ENCODE data around the gene HSP90B1. TPM values are rescaled to one million over a fixed set of nuclear protein-coding genes. Genes with fewer than 3 reads are reported as not detected.

HSP90B1 gene
- total RNA-seq, 1 donor from 2014 or later, result 748 TPM

GRCh38 chr12:103965590-103966504 lies 35.6 kb downstream of the HSP90B1 start, which contains the start of gene TDG:
TSS of gene TDG (plus strand) at chr12:103965872. CDS start at chr12:103966038, 166 bp downstream.
- DNase-seq (ENCODE audit: low read depth), result peak; percentile 95
- TF ChIP-seq, protein P1, sequence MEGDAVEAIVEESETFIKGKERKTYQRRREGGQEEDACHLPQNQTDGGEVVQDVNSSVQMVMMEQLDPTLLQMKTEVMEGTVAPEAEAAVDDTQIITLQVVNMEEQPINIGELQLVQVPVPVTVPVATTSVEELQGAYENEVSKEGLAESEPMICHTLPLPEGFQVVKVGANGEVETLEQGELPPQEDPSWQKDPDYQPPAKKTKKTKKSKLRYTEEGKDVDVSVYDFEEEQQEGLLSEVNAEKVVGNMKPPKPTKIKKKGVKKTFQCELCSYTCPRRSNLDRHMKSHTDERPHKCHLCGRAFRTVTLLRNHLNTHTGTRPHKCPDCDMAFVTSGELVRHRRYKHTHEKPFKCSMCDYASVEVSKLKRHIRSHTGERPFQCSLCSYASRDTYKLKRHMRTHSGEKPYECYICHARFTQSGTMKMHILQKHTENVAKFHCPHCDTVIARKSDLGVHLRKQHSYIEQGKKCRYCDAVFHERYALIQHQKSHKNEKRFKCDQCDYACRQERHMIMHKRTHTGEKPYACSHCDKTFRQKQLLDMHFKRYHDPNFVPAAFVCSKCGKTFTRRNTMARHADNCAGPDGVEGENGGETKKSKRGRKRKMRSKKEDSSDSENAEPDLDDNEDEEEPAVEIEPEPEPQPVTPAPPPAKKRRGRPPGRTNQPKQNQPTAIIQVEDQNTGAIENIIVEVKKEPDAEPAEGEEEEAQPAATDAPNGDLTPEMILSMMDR (IDR thresholded peaks at IDR 0.05; ENCODE audit: insufficient read depth, low read length, poor library complexity, severe bottlenecking), result peak; percentile 12
- H3K27me3 ChIP-seq (ENCODE audit: control insufficient read depth, insufficient read depth, low read length), result no peaks in the 10 kb centered on the region
- peak within 1 kb of the TSS; percentile 96 for H3K4me3 ChIP-seq (ENCODE audit: low read depth, low read length)
- no peaks in the 10 kb centered on the region for H3K36me3 ChIP-seq (ENCODE audit: control insufficient read depth, insufficient read depth, low read length)

GRCh38 chr12:103966736-103967135 lies 36.5 kb downstream of the HSP90B1 start:
- Histone ChIP-seq H3K36me3 (ENCODE audit: control insufficient read depth, insufficient read depth, low read length) (no peaks in the 10 kb centered on the region), H3K4me3 (ENCODE audit: low read depth, low read length) (peak overlapping the region; percentile 96), H3K27me3 (ENCODE audit: control insufficient read depth, insufficient read depth, low read length) (no peaks in the 10 kb centered on the region)
- DNase-seq (ENCODE audit: low read depth), result no peak
- TF ChIP-seq, protein P1 (IDR thresholded peaks at IDR 0.05; ENCODE audit: insufficient read depth, low read length, poor library complexity, severe bottlenecking), result no peak

GRCh38 chr12:103969391-103969790 lies 39.2 kb downstream of the HSP90B1 start:
- no peaks in the 10 kb centered on the region for H3K27me3 ChIP-seq (ENCODE audit: control insufficient read depth, insufficient read depth, low read length)
- no peak overlapping the region for H3K4me3 ChIP-seq (ENCODE audit: low read depth, low read length)
- TF ChIP-seq, protein P1 (IDR thresholded peaks at IDR 0.05; ENCODE audit: insufficient read depth, low read length, poor library complexity, severe bottlenecking), result no peak
- H3K36me3 ChIP-seq (ENCODE audit: control insufficient read depth, insufficient read depth, low read length), result peaks cover 1% of the 10 kb centered on the region
- DNase-seq (ENCODE audit: low read depth), result no peak

GRCh38 chr12:103973909-103974308 lies 43.7 kb downstream of the HSP90B1 start:
- DNase-seq (ENCODE audit: low read depth), result no peak
- Histone ChIP-seq H3K4me3 (ENCODE audit: low read depth, low read length) (no peak overlapping the region), H3K27me3 (ENCODE audit: control insufficient read depth, insufficient read depth, low read length) (no peaks in the 10 kb centered on the region), H3K36me3 (ENCODE audit: control insufficient read depth, insufficient read depth, low read length) (peaks cover 1% of the 10 kb centered on the region)
- TF ChIP-seq, protein P1 (IDR thresholded peaks at IDR 0.05; ENCODE audit: insufficient read depth, low read length, poor library complexity, severe bottlenecking), result no peak

DNA sequence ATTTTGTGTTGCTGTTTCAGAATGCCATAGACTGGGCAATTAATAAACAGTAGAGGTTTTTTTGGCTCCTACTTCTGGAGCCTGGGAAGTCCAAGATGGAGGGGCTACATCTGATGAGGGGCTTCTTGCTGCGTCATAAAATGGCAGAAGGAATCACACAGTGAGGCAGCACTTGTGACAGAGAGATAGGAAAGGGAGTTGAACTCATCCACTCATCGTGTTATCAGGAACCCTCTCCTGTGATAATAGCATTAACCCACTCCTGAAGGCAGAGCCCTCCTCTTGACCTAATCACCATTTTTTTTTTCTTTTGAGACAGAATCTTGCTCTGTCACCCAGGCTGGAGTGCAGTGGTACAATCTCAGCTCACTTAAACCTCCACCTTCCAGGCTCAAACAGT lies 45.2 kb downstream of the HSP90B1 start:
- peaks cover 1% of the 10 kb centered on the region for H3K36me3 ChIP-seq (ENCODE audit: control insufficient read depth, insufficient read depth, low read length)
- no peaks in the 10 kb centered on the region for H3K27me3 ChIP-seq (ENCODE audit: control insufficient read depth, insufficient read depth, low read length)
- no peak for DNase-seq (ENCODE audit: low read depth)
- H3K4me3 ChIP-seq (ENCODE audit: low read depth, low read length), result no peak overlapping the region
- TF ChIP-seq, protein P1 (IDR thresholded peaks at IDR 0.05; ENCODE audit: insufficient read depth, low read length, poor library complexity, severe bottlenecking), result no peak
